ENCODE results near the gene SCD5. TPM values are rescaled to one million over a fixed set of nuclear protein-coding genes. Genes with fewer than 3 reads are reported as not detected.

SCD5 gene
- total and polyA plus RNA-seq, 2 experiments from 2014 or later: 0.79 to 1.6 TPM

DNA sequence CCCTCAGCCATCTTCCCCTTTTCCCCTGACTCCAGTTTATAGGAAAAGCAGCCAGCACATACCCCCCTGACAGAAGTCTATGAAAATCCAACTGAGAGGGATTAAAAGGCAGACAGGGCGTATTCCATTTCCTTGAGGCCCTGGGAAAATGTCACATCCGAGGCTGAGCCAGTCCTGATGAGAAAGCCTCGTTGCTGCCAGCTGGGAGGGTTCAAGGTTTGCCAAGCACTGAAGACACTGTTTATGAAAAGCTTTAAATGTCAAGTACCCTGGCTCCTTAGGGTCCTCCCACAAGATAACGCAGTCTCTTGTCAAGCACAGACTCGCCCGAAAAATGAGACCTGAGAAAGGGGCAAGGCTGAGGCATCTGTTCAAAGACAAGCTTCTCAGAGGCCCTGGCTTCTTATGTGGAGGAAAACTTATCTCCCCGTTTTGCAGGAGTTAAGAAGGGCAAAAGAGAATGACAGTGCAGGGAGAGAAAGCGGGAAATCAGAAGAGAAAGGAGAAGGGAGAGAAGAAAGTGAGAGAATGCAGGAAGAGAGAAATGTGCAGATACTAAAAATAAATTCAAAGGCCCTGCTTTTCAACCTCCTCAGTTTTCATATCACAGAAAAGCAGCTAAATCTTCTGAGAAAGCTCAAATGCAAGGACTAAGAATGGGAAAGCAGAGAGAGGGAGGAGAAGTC lies 44.7 kb downstream of the SCD5 start:
- no peak overlapping the region for H3K4me2 ChIP-seq
- H4K20me1 ChIP-seq (replicated peaks; ENCODE audit: insufficient read depth): no peaks in the 10 kb centered on the region
- no peak overlapping the region for H3K4me3 ChIP-seq
- no peaks in the 10 kb centered on the region for H3K79me2 ChIP-seq (replicated peaks; ENCODE audit: insufficient read depth)
- DNase-seq (ENCODE audit: low spot score) (no peak), ATAC-seq (no peak)
- Mint-ChIP-seq H3K9me3 (no peaks in the 10 kb centered on the region), H3K4me3 (no peak overlapping the region), H3K27ac (no peak overlapping the region), H3K4me1 (peaks cover 2% of the 10 kb centered on the region; the same call in 2 of the 3 replicates), H3K27me3 (ENCODE audit: insufficient read depth, low read depth, poor library complexity) (peaks cover 13% of the 10 kb centered on the region), H3K36me3 (ENCODE audit: low read depth) (no peaks in the 10 kb centered on the region)
- H3K36me3 ChIP-seq (ENCODE audit: insufficient read depth): no peaks in the 10 kb centered on the region
- H3K27ac ChIP-seq (ENCODE audit: low read depth): no peak overlapping the region
- no peaks in the 10 kb centered on the region; the same call in 1 of the 2 replicates for H3K9me2 ChIP-seq (ENCODE audit: insufficient read depth)
- H2AFZ ChIP-seq: no peak overlapping the region
- TF ChIP-seq, protein P1, sequence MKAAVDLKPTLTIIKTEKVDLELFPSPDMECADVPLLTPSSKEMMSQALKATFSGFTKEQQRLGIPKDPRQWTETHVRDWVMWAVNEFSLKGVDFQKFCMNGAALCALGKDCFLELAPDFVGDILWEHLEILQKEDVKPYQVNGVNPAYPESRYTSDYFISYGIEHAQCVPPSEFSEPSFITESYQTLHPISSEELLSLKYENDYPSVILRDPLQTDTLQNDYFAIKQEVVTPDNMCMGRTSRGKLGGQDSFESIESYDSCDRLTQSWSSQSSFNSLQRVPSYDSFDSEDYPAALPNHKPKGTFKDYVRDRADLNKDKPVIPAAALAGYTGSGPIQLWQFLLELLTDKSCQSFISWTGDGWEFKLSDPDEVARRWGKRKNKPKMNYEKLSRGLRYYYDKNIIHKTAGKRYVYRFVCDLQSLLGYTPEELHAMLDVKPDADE (IDR thresholded peaks at IDR 0.05): no peak
- TF ChIP-seq POLR2AphosphoS5 (IDR thresholded peaks at IDR 0.05; ENCODE audit: low read depth) (no peak), ZNF114 (CRISPR knock-in tag; IDR thresholded peaks at IDR 0.05) (no peak), JUNB (IDR thresholded peaks at IDR 0.05; ENCODE audit: unreplicated experiment) (no peak), EZH2 (IDR thresholded peaks at IDR 0.05; ENCODE audit: low read depth, unreplicated experiment) (no peak), ZNF331 (CRISPR knock-in tag; IDR thresholded peaks at IDR 0.05; ENCODE audit: low read depth) (no peak)
- no peaks in the 10 kb centered on the region for H3K4me1 ChIP-seq (ENCODE audit: insufficient read depth)
- no peaks in the 10 kb centered on the region for H3K27me3 ChIP-seq (ENCODE audit: insufficient read depth)
- no peaks in the 10 kb centered on the region for H3F3A ChIP-seq (replicated peaks; ENCODE audit: low read depth)

DNA sequence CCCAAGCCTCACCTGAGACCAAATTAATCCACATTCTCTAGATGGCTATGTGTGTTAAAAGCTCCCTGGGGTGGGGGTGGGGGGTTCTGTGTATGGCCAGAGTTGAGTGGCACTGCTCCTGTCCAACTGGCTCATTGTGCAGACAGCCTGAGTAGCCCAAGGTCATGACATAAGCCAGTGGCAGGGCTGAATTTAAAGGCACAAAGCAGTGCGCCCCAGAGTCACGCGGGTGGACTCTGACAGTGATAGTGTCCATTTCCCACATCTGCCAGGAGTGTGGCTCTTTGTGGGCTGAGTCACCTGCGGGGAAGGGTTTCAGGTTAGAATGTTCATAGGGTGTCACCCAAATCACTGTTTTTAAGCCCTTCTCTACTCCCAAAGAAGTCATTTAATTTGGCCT lies 45.4 kb downstream of the SCD5 start:
- H3K79me2 ChIP-seq (replicated peaks; ENCODE audit: insufficient read depth): no peaks in the 10 kb centered on the region
- H3K9me2 ChIP-seq (ENCODE audit: insufficient read depth): no peaks in the 10 kb centered on the region; the same call in 1 of the 2 replicates
- no peaks in the 10 kb centered on the region for H4K20me1 ChIP-seq (replicated peaks; ENCODE audit: insufficient read depth)
- TF ChIP-seq, protein P2, sequence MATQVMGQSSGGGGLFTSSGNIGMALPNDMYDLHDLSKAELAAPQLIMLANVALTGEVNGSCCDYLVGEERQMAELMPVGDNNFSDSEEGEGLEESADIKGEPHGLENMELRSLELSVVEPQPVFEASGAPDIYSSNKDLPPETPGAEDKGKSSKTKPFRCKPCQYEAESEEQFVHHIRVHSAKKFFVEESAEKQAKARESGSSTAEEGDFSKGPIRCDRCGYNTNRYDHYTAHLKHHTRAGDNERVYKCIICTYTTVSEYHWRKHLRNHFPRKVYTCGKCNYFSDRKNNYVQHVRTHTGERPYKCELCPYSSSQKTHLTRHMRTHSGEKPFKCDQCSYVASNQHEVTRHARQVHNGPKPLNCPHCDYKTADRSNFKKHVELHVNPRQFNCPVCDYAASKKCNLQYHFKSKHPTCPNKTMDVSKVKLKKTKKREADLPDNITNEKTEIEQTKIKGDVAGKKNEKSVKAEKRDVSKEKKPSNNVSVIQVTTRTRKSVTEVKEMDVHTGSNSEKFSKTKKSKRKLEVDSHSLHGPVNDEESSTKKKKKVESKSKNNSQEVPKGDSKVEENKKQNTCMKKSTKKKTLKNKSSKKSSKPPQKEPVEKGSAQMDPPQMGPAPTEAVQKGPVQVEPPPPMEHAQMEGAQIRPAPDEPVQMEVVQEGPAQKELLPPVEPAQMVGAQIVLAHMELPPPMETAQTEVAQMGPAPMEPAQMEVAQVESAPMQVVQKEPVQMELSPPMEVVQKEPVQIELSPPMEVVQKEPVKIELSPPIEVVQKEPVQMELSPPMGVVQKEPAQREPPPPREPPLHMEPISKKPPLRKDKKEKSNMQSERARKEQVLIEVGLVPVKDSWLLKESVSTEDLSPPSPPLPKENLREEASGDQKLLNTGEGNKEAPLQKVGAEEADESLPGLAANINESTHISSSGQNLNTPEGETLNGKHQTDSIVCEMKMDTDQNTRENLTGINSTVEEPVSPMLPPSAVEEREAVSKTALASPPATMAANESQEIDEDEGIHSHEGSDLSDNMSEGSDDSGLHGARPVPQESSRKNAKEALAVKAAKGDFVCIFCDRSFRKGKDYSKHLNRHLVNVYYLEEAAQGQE (IDR thresholded peaks at IDR 0.05; ENCODE audit: unreplicated experiment): no peak
- Mint-ChIP-seq H3K9me3 (no peaks in the 10 kb centered on the region), H3K27ac (no peak overlapping the region), H3K4me1 (peaks cover 5% of the 10 kb centered on the region; the same call in 2 of the 3 replicates), H3K4me3 (no peak overlapping the region), H3K27me3 (ENCODE audit: insufficient read depth, low read depth, poor library complexity) (peaks cover 10% of the 10 kb centered on the region), H3K36me3 (ENCODE audit: low read depth) (no peaks in the 10 kb centered on the region)
- no peak overlapping the region for H3K4me2 ChIP-seq
- peaks cover 3% of the 10 kb centered on the region; the same call in 1 of the 2 replicates for H3K4me1 ChIP-seq (ENCODE audit: insufficient read depth)
- no peaks in the 10 kb centered on the region for H3K27me3 ChIP-seq (ENCODE audit: insufficient read depth)
- no peak for ATAC-seq
- H2AFZ ChIP-seq: no peak overlapping the region
- DNase-seq (ENCODE audit: low spot score): no peak
- no peak overlapping the region for H3K4me3 ChIP-seq
- no peaks in the 10 kb centered on the region for H3F3A ChIP-seq (replicated peaks; ENCODE audit: low read depth)
- H3K27ac ChIP-seq (ENCODE audit: low read depth): no peak overlapping the region
- H3K36me3 ChIP-seq (ENCODE audit: insufficient read depth): no peaks in the 10 kb centered on the region

Data from GM23338 (cell line).